HCT116 (cell line): ENCODE measurements around the gene ENOPH1. TPM values are rescaled to one million over a fixed set of nuclear protein-coding genes. Genes with fewer than 3 reads are reported as not detected.

Experiments
- ATAC-seq: fragments of 200-7000 bp; cut with Tn5 transposase; 2 replicates; pipeline ENCODE4 v1.9.1; 2020; ENCODE audit warnings: mild to moderate bottlenecking, moderate library complexity
- BruUV-seq: library from RNA; stranded (reverse); fragments of 400-500 nt; replicated peaks from 2 replicates; lab custom pipeline; 2021; lab: Mats Ljungman, UMichigan
- CTCF ChIA-PET: fragments of 300-600 bp; sonication (Branson Sonifier 250); formaldehyde crosslinking; loops from one replicate; lab custom pipeline; 2021; ENCODE audit warnings: antibody characterized with exemption; lab: Charles Lee
- POLR2A ChIA-PET: fragments of 300-600, 350-600 bp; sonication (Branson Sonifier 250); formaldehyde crosslinking; loops from one replicate; lab custom pipeline; 2021; ENCODE audit warnings: antibody characterized with exemption; lab: Charles Lee
- RAD21 ChIA-PET, 2 experiments: fragments of 300-600 bp; sonication (Branson Sonifier 250); formaldehyde crosslinking; loops; one replicate each; lab custom pipeline; 2023; ENCODE audit warnings: low total read pairs in 2 of 2; ENCODE audit not compliant: uncharacterized antibody in 2 of 2, unreplicated experiment in 2 of 2, low non-redundant PET in 1 of 2; lab: Charles Lee
- DNase-seq: peaks from one replicate; pipeline ENCODE4 v3.0.0-alpha.2; 2010; ENCODE audit warnings: low read depth, low spot score
- H2AFZ ChIP-seq: fragments of 200-600 bp; shearing (Covaris generic), sonication (generic); 2 replicates; pipeline ENCODE4 v1.6.1; 2017; ENCODE audit warnings: low read depth, mixed run types, mixed read lengths, antibody characterized with exemption, low read length; ENCODE audit not compliant: poor library complexity, severe bottlenecking
- H3K27ac ChIP-seq: 2 replicates; pipeline ENCODE4 v1.5.1; 2012; ENCODE audit warnings: low read depth, low read length
- H3K27me3 ChIP-seq: fragments of 200-600 bp; sonication (generic); 2 replicates; pipeline ENCODE4 v1.6.1; 2016; ENCODE audit warnings: mixed run types, low read length, mixed read lengths; ENCODE audit not compliant: insufficient read depth
- H3K36me3 ChIP-seq, 2 experiments: fragments of 200-500 bp in 1 of 2; fragments of 200-600 bp in 1 of 2; sonication (Bioruptor generic) in 1 of 2; sonication (generic) in 1 of 2; 2 replicates each; pipeline versions ENCODE4 v1.5.1 to v1.6.1; 2014 to 2016; ENCODE audit warnings: low read length in 2 of 2, inconsistent platforms in 1 of 2, mixed read lengths in 1 of 2, mixed run types in 1 of 2; ENCODE audit not compliant: insufficient read depth in 2 of 2, control insufficient read depth in 1 of 2
- H3K4me1 ChIP-seq, 2 experiments: fragments of 200-600 bp in 1 of 2; sonication (generic) in 1 of 2; 2 replicates each; pipeline versions ENCODE4 v1.5.1 to v1.6.1; 2012 to 2017; ENCODE audit warnings: low read length in 2 of 2, inconsistent platforms in 1 of 2, mild to moderate bottlenecking in 1 of 2, mixed read lengths in 1 of 2, mixed run types in 1 of 2, moderate library complexity in 1 of 2; ENCODE audit not compliant: insufficient read depth in 2 of 2, control insufficient read depth in 1 of 2
- H3K4me2 ChIP-seq: fragments of 200-600 bp; sonication (generic); 2 replicates; pipeline ENCODE4 v1.6.1; 2017; ENCODE audit warnings: mixed run types, low read length, mixed read lengths
- H3K4me3 ChIP-seq, 2 experiments: fragments of 200-600 bp in 1 of 2; sonication (generic) in 1 of 2; replicated peaks in 1 of 2; 2 replicates each; pipeline ENCODE4 v1.5.1; 2011 to 2016; ENCODE audit warnings: low read length in 2 of 2, control low read depth in 1 of 2, low read depth in 1 of 2, mild to moderate bottlenecking in 1 of 2, mixed read lengths in 1 of 2, mixed run types in 1 of 2
- H3K79me2 ChIP-seq: fragments of 200-600 bp; sonication (generic); 2 replicates; pipeline ENCODE4 v1.6.1; 2017; ENCODE audit warnings: mild to moderate bottlenecking, mixed run types, low read length, moderate library complexity, mixed read lengths; ENCODE audit not compliant: insufficient read depth
- H3K9ac ChIP-seq: fragments of 200-600 bp; sonication (generic); 2 replicates; pipeline ENCODE4 v1.6.1; 2016; ENCODE audit warnings: low read length, mixed read lengths
- H3K9me2 ChIP-seq: fragments of 200-600 bp; sonication (generic), shearing (Covaris generic); 2 replicates; pipeline ENCODE4 v1.6.1; 2017; ENCODE audit warnings: mixed run types, mild to moderate bottlenecking, moderate library complexity; ENCODE audit not compliant: insufficient read depth
- H3K9me3 ChIP-seq, 2 experiments: fragments of 200-500 bp in 1 of 2; fragments of 200-600 bp in 1 of 2; sonication (Bioruptor generic) in 1 of 2; sonication (generic) in 1 of 2; 2 replicates each; pipeline ENCODE4 v1.6.1; 2014 to 2017; ENCODE audit warnings: low read length in 2 of 2, mixed read lengths in 2 of 2, inconsistent platforms in 1 of 2, low read depth in 1 of 2, mild to moderate bottlenecking in 1 of 2, mixed run types in 1 of 2, moderate library complexity in 1 of 2; ENCODE audit not compliant: control insufficient read depth in 1 of 2, insufficient read depth in 1 of 2
- H4K20me1 ChIP-seq: fragments of 200-600 bp; sonication (generic), shearing (Covaris generic); 2 replicates; pipeline ENCODE4 v1.6.1; 2017; ENCODE audit warnings: mixed run types, mild to moderate bottlenecking, moderate library complexity; ENCODE audit not compliant: insufficient read depth
- ATF3 ChIP-seq: IDR thresholded peaks from 2 replicates; pipeline ENCODE4 v1.6.1; 2012
- CEBPB ChIP-seq: IDR thresholded peaks from 2 replicates; pipeline ENCODE4 v1.6.1; 2012; ENCODE audit warnings: low read depth
- ELF1 ChIP-seq: IDR thresholded peaks from 2 replicates; pipeline ENCODE4 v1.6.1; 2012; ENCODE audit warnings: low read depth, borderline replicate concordance
- EZH2 ChIP-seq: fragments of 200-600 bp; sonication (generic); IDR thresholded peaks from 2 replicates; pipeline ENCODE4 v1.6.1; 2017; ENCODE audit warnings: antibody characterized with exemption, mixed run types
- EZH2phosphoT487 ChIP-seq: fragments of 200-600 bp; IDR thresholded peaks from 2 replicates; pipeline ENCODE4 v1.6.1; 2018; ENCODE audit warnings: antibody characterized with exemption, borderline replicate concordance
- REST ChIP-seq: IDR thresholded peaks from 2 replicates; pipeline ENCODE4 v1.6.1; 2012; ENCODE audit warnings: low read depth
- SIN3A ChIP-seq: IDR thresholded peaks from 2 replicates; pipeline ENCODE4 v1.6.1; 2012; ENCODE audit warnings: low read depth
- SP1 ChIP-seq: IDR thresholded peaks from 2 replicates; pipeline ENCODE4 v1.6.1; 2012; ENCODE audit warnings: low read depth
- SRF ChIP-seq: IDR thresholded peaks from 2 replicates; pipeline ENCODE4 v1.6.1; 2012; ENCODE audit warnings: low read depth
- YY1 ChIP-seq: IDR thresholded peaks from 2 replicates; pipeline ENCODE4 v1.6.1; 2011; ENCODE audit warnings: low read length, low read depth, moderate library complexity, mild to moderate bottlenecking; ENCODE audit not compliant: insufficient replicate concordance; ENCODE audit errors: extremely low read depth
- ZFX ChIP-seq: fragments of 450-650 bp; IDR thresholded peaks from 2 replicates; pipeline ENCODE4 v1.6.1; 2017
- intact Hi-C: fragments of 100-400 bp; cut with micrococcal nuclease; formaldehyde crosslinking; loops from 2 replicates; pipeline ENCODE4 v1.10.0; 2022
- total RNA-seq: library from RNA; stranded (reverse); gene quantifications from one replicate; pipeline ENCODE4 v1.2.1, GENCODE V29; 2021; ENCODE audit not compliant: unreplicated experiment
- TF ChIP-seq, protein P1 (sequence below): IDR thresholded peaks from 2 replicates; pipeline ENCODE4 v1.6.1; 2011; ENCODE audit warnings: mild to moderate bottlenecking, low read length, moderate library complexity; ENCODE audit not compliant: insufficient replicate concordance; ENCODE audit errors: extremely low read depth
- TF ChIP-seq, protein P2 (sequence below), 3 experiments: fragments of 200-600 bp in 1 of 3; sonication (generic) in 1 of 3; IDR thresholded peaks in 2 of 3; conservative IDR thresholded peaks in 1 of 3; 2 replicates each; pipeline ENCODE4 v1.5.1; 2012 to 2017; ENCODE audit warnings: low read depth in 2 of 3, low read length in 2 of 3, antibody characterized with exemption in 1 of 3, borderline replicate concordance in 1 of 3, control low read depth in 1 of 3, mild to moderate bottlenecking in 1 of 3, mixed read lengths in 1 of 3, mixed run types in 1 of 3, moderate library complexity in 1 of 3; ENCODE audit not compliant: insufficient read depth in 1 of 3
- TF ChIP-seq, protein P3 (sequence below): IDR thresholded peaks from 2 replicates; pipeline ENCODE4 v1.6.1; 2012

The ENOPH1 gene
- total RNA-seq, 1 experiment from 2014 or later = 53.4 TPM

DNA sequence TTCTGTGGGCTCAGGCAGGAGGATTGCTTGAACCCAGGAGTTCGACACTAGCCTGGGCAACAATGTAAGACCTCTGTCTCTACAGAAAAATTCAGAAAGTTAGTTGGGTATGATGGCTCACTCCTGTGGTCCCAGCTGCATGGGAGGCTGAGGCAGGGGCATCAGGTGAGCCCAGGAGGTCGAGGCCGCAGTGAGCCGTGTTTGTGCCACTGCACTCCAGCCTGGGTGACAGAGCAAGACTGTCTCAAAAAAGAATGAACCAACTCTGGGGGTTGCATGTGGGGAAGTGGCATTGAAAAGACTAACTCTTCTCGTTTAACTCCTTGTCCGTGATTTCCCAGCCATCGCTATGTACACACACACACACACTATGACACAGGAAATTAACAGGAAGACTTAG lies 26.9 kb downstream of the ENOPH1 start (continued):
- no peak for TF ChIP-seq REST
- no peak for TF ChIP-seq SP1
- no peak for TF ChIP-seq EZH2phosphoT487

DNA sequence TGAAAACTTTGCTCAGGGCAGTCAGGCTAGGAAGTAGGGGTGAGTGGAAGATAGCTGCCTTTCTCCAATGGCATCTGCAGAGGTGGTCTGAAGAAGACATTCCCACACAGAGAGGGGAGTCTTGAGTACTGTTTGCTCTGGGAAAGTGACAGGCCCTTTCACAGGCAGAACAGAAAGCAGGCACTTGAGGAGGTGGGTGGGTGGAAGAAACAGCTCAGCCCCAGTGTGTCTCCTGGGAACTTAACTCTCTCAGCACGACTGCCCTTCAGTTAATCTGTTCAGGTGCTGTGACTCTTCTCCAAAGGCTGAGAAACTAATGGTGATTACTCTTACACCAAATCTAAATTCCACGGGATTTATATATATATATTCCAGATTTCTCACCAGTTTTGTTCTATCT lies 28.3 kb downstream of the ENOPH1 start:
- no peaks in the 10 kb centered on the region for H3K27me3 ChIP-seq
- ChIA-PET RAD21 (no interaction called here), CTCF (no interaction called here), POLR2A (no interaction called here)
- H3K36me3 ChIP-seq = peaks cover 35 to 36% of the 10 kb centered on the region in 2 experiments; a peak in 3 of 4 replicates
- H2AFZ ChIP-seq = no peak overlapping the region
- no peaks in the 10 kb centered on the region for H3K4me1 ChIP-seq
- peaks cover 15% of the 10 kb centered on the region for H3K79me2 ChIP-seq
- H3K9me3 ChIP-seq = no peaks in the 10 kb centered on the region
- no peak overlapping the region for H3K4me2 ChIP-seq
- no peaks in the 10 kb centered on the region; the same call in 1 of the 2 replicates for H4K20me1 ChIP-seq
- H3K27ac ChIP-seq = no peak overlapping the region
- DNase-seq = no peak
- BruUV-seq = no TSS peak
- intact Hi-C loops = no loop called here
- H3K9ac ChIP-seq = no peak overlapping the region
- no peak overlapping the region for H3K4me3 ChIP-seq
- no peak for ATAC-seq
- H3K9me2 ChIP-seq = no peaks in the 10 kb centered on the region
- TF ChIP-seq, protein P1, sequence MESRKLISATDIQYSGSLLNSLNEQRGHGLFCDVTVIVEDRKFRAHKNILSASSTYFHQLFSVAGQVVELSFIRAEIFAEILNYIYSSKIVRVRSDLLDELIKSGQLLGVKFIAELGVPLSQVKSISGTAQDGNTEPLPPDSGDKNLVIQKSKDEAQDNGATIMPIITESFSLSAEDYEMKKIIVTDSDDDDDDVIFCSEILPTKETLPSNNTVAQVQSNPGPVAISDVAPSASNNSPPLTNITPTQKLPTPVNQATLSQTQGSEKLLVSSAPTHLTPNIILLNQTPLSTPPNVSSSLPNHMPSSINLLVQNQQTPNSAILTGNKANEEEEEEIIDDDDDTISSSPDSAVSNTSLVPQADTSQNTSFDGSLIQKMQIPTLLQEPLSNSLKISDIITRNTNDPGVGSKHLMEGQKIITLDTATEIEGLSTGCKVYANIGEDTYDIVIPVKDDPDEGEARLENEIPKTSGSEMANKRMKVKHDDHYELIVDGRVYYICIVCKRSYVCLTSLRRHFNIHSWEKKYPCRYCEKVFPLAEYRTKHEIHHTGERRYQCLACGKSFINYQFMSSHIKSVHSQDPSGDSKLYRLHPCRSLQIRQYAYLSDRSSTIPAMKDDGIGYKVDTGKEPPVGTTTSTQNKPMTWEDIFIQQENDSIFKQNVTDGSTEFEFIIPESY = no peak
- TF ChIP-seq, protein P2, sequence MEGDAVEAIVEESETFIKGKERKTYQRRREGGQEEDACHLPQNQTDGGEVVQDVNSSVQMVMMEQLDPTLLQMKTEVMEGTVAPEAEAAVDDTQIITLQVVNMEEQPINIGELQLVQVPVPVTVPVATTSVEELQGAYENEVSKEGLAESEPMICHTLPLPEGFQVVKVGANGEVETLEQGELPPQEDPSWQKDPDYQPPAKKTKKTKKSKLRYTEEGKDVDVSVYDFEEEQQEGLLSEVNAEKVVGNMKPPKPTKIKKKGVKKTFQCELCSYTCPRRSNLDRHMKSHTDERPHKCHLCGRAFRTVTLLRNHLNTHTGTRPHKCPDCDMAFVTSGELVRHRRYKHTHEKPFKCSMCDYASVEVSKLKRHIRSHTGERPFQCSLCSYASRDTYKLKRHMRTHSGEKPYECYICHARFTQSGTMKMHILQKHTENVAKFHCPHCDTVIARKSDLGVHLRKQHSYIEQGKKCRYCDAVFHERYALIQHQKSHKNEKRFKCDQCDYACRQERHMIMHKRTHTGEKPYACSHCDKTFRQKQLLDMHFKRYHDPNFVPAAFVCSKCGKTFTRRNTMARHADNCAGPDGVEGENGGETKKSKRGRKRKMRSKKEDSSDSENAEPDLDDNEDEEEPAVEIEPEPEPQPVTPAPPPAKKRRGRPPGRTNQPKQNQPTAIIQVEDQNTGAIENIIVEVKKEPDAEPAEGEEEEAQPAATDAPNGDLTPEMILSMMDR (IDR thresholded peaks at IDR 0.05 in 2 of 3, conservative IDR thresholded peaks at IDR 0.05 in 1 of 3; ENCODE audit: borderline replicate concordance in 1 of 3, insufficient read depth in 1 of 3, low read depth in 2 of 3, low read length in 2 of 3) = no peak
- TF ChIP-seq, protein P3, sequence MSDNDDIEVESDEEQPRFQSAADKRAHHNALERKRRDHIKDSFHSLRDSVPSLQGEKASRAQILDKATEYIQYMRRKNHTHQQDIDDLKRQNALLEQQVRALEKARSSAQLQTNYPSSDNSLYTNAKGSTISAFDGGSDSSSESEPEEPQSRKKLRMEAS = no peak
- TF ChIP-seq SRF (no peak), CEBPB (no peak), YY1 (no peak), ELF1 (no peak), SIN3A (no peak), EZH2 (no peak), ZFX (no peak), ATF3 (no peak)
